HG02840 (cell line): ENCODE data around the gene UGGT1.

Experiments used
- ATAC-seq: cut with Tn5 transposase; IDR thresholded peaks from one replicate; pipeline ENCODE4 v1.9.1; 2021; ENCODE audit warnings: mild to moderate bottlenecking, moderate library complexity, moderate number of reproducible peaks; ENCODE audit not compliant: unreplicated experiment, low FRiP score

UGGT1 gene

DNA sequence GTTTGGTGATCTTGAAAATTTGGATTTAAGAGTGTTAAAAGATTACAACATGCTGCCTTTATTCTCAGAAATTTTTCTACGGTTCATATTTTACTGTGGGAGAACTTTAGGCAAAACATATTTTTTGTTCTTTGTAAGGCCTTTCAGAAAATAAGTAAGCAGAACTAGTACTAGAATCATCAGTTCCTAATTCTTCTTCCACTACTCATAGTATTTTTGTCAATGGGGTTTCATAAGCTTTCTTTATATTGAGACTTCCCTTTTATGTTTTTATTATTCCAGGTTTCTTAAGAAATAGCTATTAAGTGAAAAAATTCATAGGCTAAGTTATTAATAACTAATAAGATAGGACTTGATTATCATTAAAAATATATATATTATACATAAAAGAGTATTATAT, 12.4 kb downstream of the UGGT1 start:
- ATAC-seq: no peak

DNA sequence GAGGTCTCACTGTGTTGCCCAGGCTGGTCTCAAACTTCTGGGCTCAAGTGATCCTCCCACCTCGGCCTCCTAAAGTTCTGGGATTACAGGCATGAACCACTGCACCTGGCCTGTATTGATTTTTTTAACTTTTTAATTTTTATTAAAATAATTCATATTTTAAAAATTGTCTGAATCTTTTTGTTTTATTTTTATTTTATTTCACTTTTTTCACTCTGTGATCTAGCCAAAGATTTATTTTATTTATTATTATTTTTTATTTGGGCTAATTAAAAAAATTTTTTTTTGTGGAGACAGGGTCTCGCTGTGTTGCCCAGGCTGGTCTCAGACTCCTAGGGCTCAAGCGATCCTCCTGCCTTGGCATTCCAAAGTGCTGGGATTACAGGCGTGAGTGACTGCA, 14.1 kb downstream of the UGGT1 start:
- no peak for ATAC-seq

DNA sequence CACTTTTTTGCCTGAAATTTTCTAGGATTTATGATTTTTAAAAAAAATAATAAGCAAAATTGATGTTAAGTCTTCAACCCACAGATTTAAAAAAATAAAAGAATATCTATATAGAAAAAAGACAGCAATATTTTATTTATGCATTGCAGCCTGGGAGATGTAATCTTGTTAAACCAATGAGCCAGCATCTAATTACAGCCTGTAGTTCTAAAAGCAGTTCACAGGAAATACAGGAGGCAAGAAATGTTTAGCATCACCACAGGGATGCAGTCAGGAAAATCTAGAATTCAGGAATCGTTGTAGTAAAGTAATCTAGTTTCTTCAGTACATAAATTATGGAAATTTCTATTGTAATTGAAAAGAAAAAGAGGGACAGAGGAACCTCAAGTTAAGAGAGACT, 17.2 kb downstream of the UGGT1 start:
- no peak for ATAC-seq

DNA sequence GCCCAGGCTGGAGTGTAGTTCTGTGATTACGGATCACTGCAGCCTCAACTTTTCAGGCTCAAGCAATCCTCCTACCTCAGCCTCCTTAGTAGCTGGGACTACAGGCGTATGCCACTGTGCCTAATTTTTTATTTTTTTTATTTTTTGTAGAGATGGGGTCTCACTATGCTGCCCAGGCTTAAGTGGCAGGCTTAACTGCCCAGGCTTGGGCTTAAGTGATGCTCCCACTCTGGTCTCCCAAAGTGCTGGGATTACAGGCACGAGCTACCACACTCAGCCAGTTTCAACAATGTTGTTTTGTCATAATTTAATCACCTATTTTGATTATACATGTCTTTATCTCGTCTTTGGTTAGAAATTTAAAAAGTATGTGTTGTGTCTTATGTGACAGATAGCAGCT, 18.2 kb downstream of the UGGT1 start:
- ATAC-seq: no peak

DNA sequence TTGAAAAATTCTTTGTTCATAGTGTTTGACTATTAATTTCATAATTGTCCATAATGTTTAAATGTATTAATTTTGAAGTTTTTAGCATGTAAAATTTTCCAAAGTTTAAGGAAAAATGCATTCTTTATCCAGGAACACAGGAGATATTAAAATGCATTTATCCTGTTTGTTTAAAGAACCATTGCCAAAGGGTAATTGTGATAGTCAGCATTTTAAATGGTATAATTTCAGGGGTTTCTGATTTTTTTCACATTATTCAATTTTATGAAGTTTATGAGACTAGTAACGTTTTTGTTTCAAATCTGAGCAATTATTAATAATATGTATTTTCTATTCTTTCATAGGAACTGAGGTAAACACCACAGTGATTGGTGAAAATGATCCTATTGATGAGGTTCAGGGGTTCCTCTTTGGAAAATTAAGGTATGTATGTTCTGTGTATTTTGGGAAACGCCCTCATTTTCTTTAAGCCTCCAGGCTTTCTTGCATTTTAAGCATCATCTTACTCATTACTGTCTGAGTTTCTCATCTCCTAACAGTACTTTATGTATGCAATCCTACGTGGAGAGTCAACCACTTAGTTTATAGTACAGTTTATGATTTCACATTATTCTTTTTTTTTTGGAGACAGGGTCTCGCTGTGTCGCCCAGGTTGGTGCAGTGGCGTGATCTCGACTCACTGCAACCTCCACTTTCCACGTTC, 25.1 kb downstream of the UGGT1 start:
- ATAC-seq: no peak

DNA sequence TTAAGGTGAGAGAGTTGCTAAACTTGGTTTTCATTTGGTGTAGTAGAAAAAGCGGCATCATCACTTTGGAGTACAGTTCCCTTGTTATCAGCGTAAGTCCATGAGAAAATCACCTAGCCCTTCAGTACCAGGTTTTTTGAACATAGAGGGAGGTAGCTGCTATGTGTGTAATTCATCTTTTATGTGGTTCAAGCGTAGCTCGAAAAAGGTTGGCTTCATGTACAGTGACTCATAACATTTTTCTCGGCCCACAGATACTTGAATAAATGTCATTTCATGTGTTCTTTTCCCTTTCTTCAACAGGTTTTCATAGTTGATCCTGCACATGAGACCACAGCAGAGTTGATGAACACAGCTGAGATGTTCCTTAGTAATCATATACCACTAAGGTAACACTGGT, 43.6 kb downstream of the UGGT1 start:
- no peak for ATAC-seq

DNA sequence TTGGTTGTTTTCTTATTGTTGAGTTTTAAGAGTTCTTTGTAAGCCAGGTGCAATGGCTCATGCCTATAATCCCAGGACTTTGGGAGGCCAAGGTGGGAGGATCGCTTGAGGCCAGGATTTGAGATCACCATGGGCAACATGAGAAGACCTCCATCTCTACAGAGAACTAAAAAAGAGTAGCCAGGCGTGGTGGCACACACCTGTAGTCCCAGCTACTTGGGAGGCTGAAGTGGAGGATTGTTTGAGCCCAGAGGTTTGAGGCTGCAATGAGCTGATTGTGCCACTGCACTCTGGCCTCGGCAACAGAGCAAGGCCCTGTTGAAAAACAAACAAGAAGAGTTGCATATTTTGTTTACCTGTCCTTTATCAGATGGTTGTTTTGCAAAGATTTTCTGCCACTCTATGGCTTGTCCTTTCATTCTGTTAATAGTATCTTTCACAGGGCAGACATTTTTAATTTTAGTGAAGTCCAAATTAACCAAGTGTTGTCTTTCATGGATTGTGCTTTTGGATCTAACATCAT, 46.2 kb downstream of the UGGT1 start:
- ATAC-seq: no peak

DNA sequence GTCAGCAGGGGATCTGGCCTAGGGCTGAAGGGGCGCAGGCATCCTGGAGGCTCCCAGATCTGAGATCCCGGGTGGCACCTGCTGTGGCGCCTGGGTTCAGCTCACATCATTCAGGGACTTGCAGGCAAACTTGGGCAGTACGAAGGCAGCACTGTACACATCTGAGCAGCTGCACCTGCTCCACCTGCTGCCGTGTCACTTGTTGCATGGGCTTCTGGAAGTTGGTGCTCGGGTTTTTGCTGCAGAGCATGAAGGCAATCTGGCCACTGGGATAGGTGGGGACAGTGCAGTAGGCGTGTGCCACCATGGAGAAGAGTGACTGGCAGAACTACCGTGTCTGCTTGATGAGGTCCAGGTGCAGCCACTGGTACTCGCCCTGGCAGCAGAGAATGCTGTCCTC, 48.6 kb downstream of the UGGT1 start:
- no peak for ATAC-seq

DNA sequence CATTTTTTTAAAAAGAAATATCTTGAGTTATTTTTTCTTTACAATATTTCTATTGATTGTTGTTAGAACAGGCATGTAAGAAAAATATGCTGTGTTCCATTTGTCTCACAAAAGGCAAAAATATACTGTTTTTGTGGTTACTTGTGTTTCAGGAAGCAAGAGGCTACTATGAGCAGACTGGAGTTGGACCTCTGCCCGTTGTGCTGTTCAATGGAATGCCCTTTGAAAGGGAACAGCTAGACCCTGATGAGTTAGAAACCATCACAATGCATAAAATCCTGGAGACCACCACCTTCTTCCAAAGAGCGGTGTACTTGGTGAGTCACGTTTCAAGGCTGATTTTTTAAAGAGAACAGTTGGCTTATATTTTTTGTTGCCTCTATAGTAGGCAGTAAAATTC, 54.7 kb downstream of the UGGT1 start:
- no peak for ATAC-seq

DNA sequence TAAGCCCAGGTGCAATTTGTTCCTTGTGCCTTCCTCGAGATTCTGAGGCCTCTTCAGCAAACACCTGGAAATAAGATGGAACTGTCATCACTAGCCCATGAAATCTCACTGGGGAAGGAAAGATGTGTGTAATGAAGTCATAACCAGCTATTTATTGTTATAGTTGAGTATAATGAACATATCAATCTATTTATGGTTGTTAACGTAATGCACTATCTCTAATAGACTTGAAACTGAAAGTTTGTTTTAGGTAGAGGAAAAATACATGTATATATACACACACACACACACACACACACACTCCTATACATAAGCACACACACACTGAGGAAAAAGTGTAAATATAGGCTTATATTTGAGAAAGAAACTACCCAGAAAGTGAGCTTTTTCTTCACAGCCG, 62.8 kb downstream of the UGGT1 start:
- ATAC-seq: no peak

DNA sequence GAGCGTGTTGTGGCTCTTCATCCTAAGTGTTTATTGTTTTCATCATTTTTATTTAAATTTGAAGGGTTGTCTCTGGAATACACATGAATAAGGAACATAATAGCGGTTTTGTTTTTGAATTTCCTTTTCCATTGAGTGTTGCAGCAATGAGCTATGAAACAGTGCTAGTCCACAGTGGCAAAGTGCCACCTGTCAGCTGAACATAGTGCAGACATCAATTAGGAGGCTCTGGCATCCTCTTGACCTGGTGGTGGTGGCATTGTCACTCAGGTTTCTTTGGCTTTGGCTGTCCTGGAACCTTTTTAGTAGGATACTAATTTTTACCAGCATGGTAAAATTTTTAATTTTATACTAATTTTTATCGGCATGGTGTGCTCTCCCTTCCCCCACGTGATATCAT, 63.2 kb downstream of the UGGT1 start:
- no peak for ATAC-seq

DNA sequence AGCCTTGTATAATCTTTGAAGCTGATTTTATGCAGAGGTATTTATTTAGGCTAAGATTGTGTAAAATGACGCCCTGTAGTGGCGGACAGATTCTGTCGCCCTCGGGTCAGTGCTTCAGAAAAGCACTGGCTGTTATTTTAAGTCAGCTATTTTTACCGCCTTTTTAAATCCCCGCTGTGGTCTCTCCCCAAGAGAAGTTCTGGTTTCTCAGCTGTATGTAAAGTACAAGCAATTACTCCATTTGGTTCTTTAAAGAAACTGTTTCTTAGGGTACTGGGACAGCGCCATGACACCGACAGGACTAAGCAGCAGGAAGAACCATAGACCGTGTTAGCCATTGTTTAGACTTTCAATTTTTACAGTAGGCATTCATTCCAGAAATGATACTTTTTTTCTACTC, 65.0 kb downstream of the UGGT1 start:
- no peak for ATAC-seq

DNA sequence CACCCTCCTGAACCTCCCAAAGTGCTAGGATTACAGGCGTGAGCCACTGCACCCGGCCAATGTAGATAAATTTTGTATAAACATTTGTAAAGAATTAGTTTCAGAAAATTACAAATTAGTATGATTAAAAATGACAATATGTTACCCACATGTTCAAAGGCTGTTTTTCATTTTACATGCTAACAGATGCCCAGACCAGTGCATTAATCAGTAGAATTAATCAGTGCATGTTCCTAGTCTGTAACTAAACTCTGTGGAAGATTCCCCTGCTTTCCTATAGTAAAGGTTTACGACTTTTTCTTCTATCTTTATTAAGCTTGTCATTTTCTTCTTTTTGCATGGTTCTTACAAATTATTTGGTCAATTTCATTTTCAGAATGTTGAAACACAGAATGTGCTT, 65.8 kb downstream of the UGGT1 start:
- no peak for ATAC-seq

DNA sequence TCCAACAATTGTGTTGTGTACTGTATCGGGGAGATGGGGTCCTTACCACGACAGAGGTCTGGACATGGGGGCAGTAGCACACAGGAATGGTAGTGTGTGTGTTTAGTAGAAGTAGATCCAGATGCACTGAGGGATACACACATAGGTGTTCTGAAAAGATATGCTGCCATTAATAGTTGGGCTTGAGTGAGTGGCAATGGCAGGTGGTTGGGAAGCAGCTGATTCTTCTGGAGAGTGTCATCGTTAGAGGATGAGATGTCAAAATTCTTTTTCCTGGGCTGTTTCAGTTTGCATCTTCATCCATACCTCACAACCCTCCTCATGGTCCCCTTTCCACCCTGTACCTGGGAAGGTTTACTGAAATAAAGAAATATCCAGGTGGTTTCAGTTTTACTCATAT, 66.6 kb downstream of the UGGT1 start:
- no peak for ATAC-seq

DNA sequence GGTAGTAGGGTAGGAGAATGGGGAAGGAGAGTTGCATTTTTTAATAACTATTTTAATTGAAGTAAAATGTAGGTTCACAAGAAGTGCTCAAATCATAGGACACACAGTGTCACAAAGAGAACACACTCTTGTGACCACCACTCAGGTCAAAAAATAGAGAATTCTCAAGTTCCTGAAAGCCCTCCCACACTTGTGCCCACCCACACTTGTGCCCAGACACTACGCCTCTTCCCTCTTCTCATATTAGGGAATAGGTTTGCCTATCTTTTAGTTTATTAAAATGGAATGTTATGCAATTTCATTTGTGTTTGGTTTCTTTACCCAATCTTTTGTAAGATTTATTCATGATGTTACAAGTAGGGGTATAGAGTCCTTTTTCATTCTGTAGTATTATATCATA, 67.2 kb downstream of the UGGT1 start:
- no peak for ATAC-seq

DNA sequence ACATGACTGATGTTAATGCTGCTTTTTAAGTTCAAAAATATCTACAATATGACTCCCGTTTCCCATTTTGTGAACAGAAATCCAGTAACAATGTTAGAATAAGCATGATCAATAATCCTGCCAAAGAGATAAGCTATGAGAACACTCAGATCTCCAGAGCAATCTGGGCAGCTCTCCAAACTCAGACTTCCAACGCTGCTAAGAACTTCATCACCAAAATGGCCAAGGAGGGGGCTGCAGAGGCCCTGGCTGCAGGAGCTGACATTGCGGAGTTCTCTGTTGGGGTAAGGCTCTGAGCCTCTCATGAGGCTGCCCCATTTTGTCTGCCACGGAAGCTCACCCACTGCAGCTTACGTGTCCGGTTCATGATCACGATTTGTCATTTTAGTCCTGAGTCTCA, 68.4 kb downstream of the UGGT1 start:
- ATAC-seq: no peak

DNA sequence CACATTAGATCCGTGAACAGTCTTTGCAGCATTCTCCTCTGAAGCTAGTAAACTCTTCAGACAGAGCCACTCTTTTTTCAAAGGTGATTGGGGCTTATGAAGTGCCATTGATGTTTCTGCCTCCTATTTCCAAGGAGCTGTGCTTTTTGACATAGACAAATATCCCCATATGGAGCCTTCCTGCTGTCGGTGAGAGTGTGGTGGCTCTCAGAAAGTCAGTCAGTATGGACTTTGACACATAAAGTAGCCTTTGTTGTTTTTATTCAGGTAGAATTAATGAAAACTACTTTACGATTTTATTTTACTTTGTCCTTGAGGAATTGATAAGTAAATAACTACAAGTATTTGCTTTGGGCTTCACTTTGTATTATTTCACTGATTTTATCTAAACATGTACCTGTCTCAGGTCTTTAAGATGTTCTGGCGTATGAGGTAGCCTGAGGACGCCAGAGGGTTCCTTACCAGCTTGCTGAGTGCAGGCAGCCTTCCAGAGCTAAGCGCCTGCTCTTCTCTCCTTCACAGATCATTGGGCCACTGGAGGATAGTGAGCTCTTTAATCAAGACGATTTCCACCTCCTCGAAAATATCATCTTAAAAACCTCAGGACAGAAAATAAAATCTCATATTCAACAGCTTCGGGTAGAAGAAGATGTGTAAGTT, 69.7 kb downstream of the UGGT1 start:
- ATAC-seq: no peak

DNA sequence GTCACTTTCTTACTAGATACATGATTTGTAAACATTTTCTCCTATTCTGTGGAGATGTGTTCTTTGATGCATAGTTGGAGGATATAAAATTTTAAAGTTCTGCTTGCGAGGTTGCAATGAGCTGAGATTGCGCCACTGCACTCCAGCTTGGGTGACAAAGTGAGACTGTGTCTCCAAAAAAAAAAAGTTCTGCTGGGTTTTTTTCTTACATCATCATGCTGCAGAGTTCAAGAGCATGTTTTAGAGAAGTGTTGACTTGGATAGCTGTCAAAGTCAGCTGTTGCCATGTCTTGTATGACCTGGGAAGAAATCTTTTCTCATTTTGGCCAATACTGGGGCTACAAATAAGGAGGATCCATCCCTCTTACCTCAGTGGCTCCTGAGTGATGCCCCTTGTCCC, 71.3 kb downstream of the UGGT1 start:
- no peak for ATAC-seq

DNA sequence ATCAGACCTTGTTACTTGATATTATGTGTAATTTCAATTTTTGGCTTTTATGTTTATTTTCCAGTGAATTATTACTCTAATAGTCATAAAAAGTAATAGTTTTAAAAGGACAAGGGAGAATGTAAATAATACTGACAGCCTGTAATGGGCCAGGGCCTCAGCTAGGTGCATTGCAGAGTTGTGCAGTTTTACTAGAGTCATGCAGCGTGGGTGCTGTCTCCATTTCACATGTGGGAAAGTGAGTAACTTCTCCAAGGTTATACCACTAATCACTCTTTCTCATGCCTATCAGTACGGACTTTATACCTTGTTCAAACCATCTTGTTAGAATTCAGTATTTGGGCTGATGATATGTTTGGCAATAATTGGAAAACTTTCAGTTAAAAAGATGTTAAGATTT, 73.3 kb downstream of the UGGT1 start:
- ATAC-seq: no peak

DNA sequence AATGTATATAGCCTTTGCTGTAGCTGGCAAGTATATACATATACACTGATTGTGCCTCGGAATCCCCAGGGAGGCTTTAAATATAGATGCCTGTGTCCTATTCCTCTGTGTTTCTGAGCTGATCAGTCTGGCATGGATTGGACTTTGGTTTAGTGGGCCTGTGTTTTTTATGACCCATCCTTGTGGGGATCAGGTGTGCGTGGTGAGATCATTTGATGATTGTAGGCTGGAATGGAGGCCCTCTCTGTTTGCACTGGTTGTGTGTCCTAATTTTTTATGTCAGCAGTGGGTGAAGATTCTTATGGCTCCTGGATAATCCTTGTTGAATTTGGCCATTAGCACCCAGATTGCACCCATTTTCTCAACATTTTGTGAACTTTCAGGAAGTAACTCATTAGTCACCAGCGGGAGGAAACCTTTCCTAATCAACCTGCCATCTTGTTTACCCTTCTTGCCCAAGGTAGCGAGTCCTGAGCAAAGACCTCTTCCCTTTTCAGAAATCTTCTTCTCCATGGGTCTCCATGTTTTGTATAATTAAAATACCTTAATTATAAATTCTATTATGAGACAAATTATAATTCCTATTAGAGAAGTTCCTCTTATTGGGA, 75.8 kb downstream of the UGGT1 start:
- ATAC-seq: no peak

DNA sequence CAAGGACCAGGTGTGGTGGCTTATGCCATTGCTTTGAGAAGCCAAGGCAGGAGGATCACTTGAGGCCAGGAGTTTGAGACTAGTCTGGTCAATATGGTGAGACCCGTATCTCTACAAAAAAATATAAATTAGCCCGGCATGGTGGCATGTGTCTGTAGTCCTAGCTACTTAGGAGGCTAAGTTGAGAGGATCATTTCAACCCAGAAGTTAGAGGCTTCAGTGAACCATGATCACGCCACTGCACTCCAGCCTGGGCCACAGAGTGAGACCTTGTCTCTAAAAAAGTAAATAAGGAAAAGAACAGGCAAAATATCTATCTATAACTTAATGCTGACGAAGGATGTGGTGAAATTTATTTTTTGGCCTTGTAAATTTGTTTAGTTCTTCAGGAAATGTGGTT, 78.1 kb downstream of the UGGT1 start:
- no peak for ATAC-seq

DNA sequence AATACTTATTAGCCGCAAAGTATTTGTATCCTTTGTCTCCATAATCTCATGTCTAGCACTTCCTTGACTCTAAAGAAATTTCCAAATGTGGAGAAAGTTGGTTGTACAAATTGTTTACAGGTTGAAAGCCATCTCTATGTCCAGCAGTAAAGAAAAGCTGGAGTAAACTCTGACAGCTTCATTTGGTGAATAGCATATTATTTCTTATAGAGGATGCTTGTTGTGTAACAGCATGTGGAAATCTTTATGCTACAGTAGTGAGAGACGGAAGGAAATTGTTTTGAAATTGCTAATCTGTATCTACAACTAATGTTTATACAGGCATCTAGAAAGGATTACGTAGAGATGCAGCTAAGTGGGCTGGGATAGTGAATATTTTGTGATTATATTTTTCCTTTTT, 78.5 kb downstream of the UGGT1 start:
- ATAC-seq: no peak
